DOHH2 (cell line): Measurements from ENCODE around the gene RGS18.

Source experiments
- H3F3A ChIP-seq: fragments of 200-600 bp; sonication (generic), shearing (Covaris generic); 2 replicates; pipeline ENCODE4 v1.6.0; 2016; ENCODE audit warnings: antibody characterized with exemption, mild to moderate bottlenecking; ENCODE audit not compliant: control insufficient read depth, insufficient read depth
- H3K27ac ChIP-seq: fragments of 200-600 bp; sonication (generic); 2 replicates; pipeline ENCODE4 v1.5.1; 2014; ENCODE audit warnings: low read depth, mild to moderate bottlenecking, low read length, moderate library complexity
- H3K27me3 ChIP-seq: fragments of 200-600 bp; sonication (generic); 2 replicates; pipeline ENCODE4 v1.6.1; 2014; ENCODE audit warnings: mild to moderate bottlenecking, low read length, mixed read lengths; ENCODE audit not compliant: control insufficient read depth
- H3K36me3 ChIP-seq: fragments of 200-600 bp; sonication (generic); 2 replicates; pipeline ENCODE4 v1.6.1; 2014; ENCODE audit warnings: mild to moderate bottlenecking, low read length, moderate library complexity, mixed read lengths; ENCODE audit not compliant: control insufficient read depth
- H3K4me1 ChIP-seq: fragments of 200-600 bp; sonication (generic); 2 replicates; pipeline ENCODE4 v1.6.1; 2014; ENCODE audit warnings: mild to moderate bottlenecking, low read length, mixed read lengths; ENCODE audit not compliant: control insufficient read depth
- H3K4me2 ChIP-seq: fragments of 200-600 bp; sonication (generic); 2 replicates; pipeline ENCODE4 v1.6.0; 2014; ENCODE audit warnings: mild to moderate bottlenecking, low read length, moderate library complexity
- H3K4me3 ChIP-seq: fragments of 200-600 bp; sonication (generic); 2 replicates; pipeline ENCODE4 v1.5.1; 2014; ENCODE audit warnings: mild to moderate bottlenecking, low read length, mixed read lengths
- H3K79me2 ChIP-seq: fragments of 200-600 bp; sonication (generic); 2 replicates; pipeline ENCODE4 v1.6.1; 2014; ENCODE audit warnings: mild to moderate bottlenecking, low read length, mixed read lengths; ENCODE audit not compliant: control insufficient read depth
- H3K9me2 ChIP-seq: fragments of 200-600 bp; sonication (generic); replicated peaks from 2 replicates; pipeline ENCODE4 v1.6.1; 2014; ENCODE audit warnings: mild to moderate bottlenecking, low read length, mixed read lengths; ENCODE audit not compliant: control insufficient read depth
- H3K9me3 ChIP-seq: fragments of 200-600 bp; sonication (generic); 2 replicates; pipeline ENCODE4 v1.6.1; 2014; ENCODE audit warnings: antibody characterized with exemption, low read length, mixed read lengths; ENCODE audit not compliant: control insufficient read depth, insufficient read depth
- H4K20me1 ChIP-seq: fragments of 200-600 bp; sonication (generic); 2 replicates; pipeline ENCODE4 v1.6.0; 2014; ENCODE audit warnings: low read depth, mild to moderate bottlenecking, antibody characterized with exemption, low read length, moderate library complexity; ENCODE audit not compliant: control insufficient read depth, insufficient read depth
- CTCF ChIP-seq: fragments of 200-600 bp; sonication (generic); IDR thresholded peaks from one replicate; pipeline ENCODE4 v1.5.1; 2014; ENCODE audit warnings: antibody characterized with exemption, mild to moderate bottlenecking, low read depth, low read length; ENCODE audit not compliant: poor library complexity, severe bottlenecking
- EZH2phosphoT487 ChIP-seq: fragments of 200-600 bp; sonication (generic); IDR thresholded peaks from 2 replicates; pipeline ENCODE4 v1.6.1; 2017; ENCODE audit warnings: borderline replicate concordance, mild to moderate bottlenecking, antibody characterized with exemption, low read length, moderate library complexity, mixed read lengths

RGS18 gene

GRCh38 chr1:192118881-192119405, 39.3 kb upstream of the RGS18 start:
- Histone ChIP-seq H3F3A (no peaks in the 10 kb centered on the region), H3K79me2 (no peaks in the 10 kb centered on the region), H3K36me3 (no peaks in the 10 kb centered on the region), H3K27ac (no peak overlapping the region), H3K4me2 (no peak overlapping the region), H3K4me3 (no peak overlapping the region), H3K4me1 (no peaks in the 10 kb centered on the region), H3K9me2 (no peaks in the 10 kb centered on the region), H3K9me3 (no peaks in the 10 kb centered on the region), H4K20me1 (no peaks in the 10 kb centered on the region), H3K27me3 (no peaks in the 10 kb centered on the region)
- TF ChIP-seq EZH2phosphoT487 (no peak), CTCF (no peak)

- H3K9me3 ChIP-seq: no peaks in the 10 kb centered on the region
- H3K79me2 ChIP-seq: no peaks in the 10 kb centered on the region
- no peaks in the 10 kb centered on the region for H3K4me1 ChIP-seq
- no peak overlapping the region for H3K4me2 ChIP-seq
- H3K27me3 ChIP-seq: no peaks in the 10 kb centered on the region
- H3F3A ChIP-seq: no peaks in the 10 kb centered on the region
- no peak for TF ChIP-seq CTCF
- TF ChIP-seq EZH2phosphoT487: no peak
- no peaks in the 10 kb centered on the region for H4K20me1 ChIP-seq
- H3K4me3 ChIP-seq: no peak overlapping the region
- H3K36me3 ChIP-seq: no peaks in the 10 kb centered on the region
- H3K9me2 ChIP-seq: no peaks in the 10 kb centered on the region
- no peak overlapping the region for H3K27ac ChIP-seq
These were observed 38.6 kb upstream of the RGS18 start for GRCh38 chr1:192119701-192120100.

- Histone ChIP-seq H3K79me2 (no peaks in the 10 kb centered on the region), H3F3A (no peaks in the 10 kb centered on the region), H3K9me2 (no peaks in the 10 kb centered on the region), H3K36me3 (no peaks in the 10 kb centered on the region), H3K27ac (no peak overlapping the region), H4K20me1 (no peaks in the 10 kb centered on the region), H3K4me2 (no peak overlapping the region), H3K4me3 (no peak overlapping the region), H3K27me3 (no peaks in the 10 kb centered on the region), H3K9me3 (no peaks in the 10 kb centered on the region), H3K4me1 (no peaks in the 10 kb centered on the region)
- TF ChIP-seq EZH2phosphoT487 (no peak), CTCF (no peak)
These were observed 35.6 kb upstream of the RGS18 start for GRCh38 chr1:192122668-192123067.
